ENCODE results near the gene OR4C16. TPM values are rescaled to one million over a fixed set of nuclear protein-coding genes. Genes with fewer than 3 reads are reported as not detected.

Gene OR4C16, protein sequence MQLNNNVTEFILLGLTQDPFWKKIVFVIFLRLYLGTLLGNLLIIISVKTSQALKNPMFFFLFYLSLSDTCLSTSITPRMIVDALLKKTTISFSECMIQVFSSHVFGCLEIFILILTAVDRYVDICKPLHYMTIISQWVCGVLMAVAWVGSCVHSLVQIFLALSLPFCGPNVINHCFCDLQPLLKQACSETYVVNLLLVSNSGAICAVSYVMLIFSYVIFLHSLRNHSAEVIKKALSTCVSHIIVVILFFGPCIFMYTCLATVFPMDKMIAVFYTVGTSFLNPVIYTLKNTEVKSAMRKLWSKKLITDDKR
- not detected for total RNA-seq

DNA sequence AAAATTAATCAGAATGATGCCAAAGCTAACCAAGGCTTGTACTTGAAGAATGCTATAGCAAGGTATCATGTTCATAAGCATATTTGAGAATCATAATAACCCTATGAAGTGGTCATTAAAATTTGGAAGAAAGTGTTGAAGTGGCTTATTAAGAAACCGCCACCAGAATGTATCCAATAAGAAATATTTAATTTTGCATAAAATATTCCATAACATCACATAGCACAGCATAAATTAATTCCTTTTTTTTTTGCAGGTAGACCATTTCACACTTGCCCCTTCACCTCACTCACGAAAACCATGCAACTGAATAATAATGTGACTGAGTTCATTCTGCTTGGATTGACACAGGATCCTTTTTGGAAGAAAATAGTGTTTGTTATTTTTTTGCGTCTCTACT lies at the start of gene OR4C16:
TSS of gene OR4C16 (plus strand) at position 301 of the 400 bp plus-strand sequence. CDS start at position 301, 0 bp downstream.

DNA sequence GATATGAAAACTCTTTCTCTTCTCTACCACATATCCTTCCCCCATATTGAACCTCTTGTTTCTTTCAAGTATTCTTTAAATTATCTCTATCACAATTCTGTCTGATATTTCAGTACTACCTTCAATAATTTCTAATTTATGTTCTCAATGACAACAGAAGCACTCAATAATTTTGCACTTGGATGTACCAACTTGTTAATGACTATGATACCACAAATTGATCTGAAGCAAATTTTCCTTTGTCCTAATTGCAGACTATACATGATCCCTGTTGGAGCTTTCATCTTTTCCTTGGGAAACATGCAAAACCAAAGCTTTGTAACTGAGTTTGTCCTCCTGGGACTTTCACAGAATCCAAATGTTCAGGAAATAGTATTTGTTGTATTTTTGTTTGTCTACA lies 17.8 kb upstream of the OR4C16 start, which contains the start of gene OR4C15:
TSS of gene OR4C15 (plus strand) at position 301 of the 400 bp plus-strand sequence. CDS start at position 301, 0 bp downstream.

DNA sequence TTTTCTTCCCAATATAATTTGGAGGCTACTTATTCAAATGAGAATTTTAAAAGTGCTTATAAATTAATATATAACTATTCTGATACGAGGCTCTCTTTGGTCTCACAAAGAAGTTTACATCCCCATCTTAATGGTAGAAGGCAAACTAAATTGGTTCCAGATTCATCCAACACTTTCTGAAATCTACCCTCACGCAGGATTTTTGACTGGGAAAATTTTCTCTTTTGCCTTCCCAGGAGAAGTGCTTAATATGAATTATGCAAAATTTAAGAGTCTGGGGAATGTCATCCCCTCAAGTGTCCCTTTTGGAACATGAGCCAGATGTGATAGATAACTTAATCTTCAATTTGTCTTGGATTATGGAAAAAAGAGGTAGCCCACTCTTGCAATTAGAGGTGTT lies 35.6 kb downstream of the OR4C16 start, which contains the start of gene OR4C11:
TSS of gene OR4C11 (minus strand) at position 101 of the 400 bp plus-strand sequence. CDS start 3,272 bp downstream, outside the sequence.

Other genes starting within 250 kb of the OR4C16 start
- not detected for gene OR4A16, start 228.9 kb upstream of the OR4C16 start, total RNA-seq
- not detected for gene OR4A15, start 204.2 kb upstream of the OR4C16 start, total RNA-seq
- gene OR4C15, start 17.7 kb upstream of the OR4C16 start, total RNA-seq, result not detected
- not detected for gene OR4C11, start 35.5 kb downstream of the OR4C16 start, total RNA-seq
- not detected for gene OR4P4, start 63.0 kb downstream of the OR4C16 start, total RNA-seq
- not detected for gene OR4S2, start 76.2 kb downstream of the OR4C16 start, total RNA-seq
- gene OR4C6, start 90.1 kb downstream of the OR4C16 start, total RNA-seq, result not detected
- not detected for gene OR5D13, start 201.3 kb downstream of the OR4C16 start, total RNA-seq
- not detected for gene OR5D14, start 223.4 kb downstream of the OR4C16 start, total RNA-seq
- gene OR5L1, start 239.2 kb downstream of the OR4C16 start, total RNA-seq, result not detected
- not detected for gene OR5D18, start 247.5 kb downstream of the OR4C16 start, total RNA-seq